ENCODE measurements around the gene MEX3D.

Gene MEX3D

GRCh38 chr19:1514295-1514661 lies 53.8 kb downstream of the MEX3D start:
- Histone ChIP-seq H3K27me3 (peaks cover 92% of the 10 kb centered on the region), H3K9me3 (no peaks in the 10 kb centered on the region), H3K27ac (no peak overlapping the region), H3K36me3 (no peaks in the 10 kb centered on the region), H3K4me1 (ENCODE audit: control insufficient read depth in 1 of 2, insufficient read depth in 1 of 2, low read depth in 1 of 2, low read length in 1 of 2) (peaks cover 2 to 7% of the 10 kb centered on the region in 2 experiments), H3K4me3 (ENCODE audit: low read depth in 1 of 2, low read length in 1 of 2) (no peak overlapping the region)
- no peak for TF ChIP-seq CTCF (IDR thresholded peaks at IDR 0.05)

- no peaks in the 10 kb centered on the region for H3K36me3 ChIP-seq
- H3K27ac ChIP-seq, result no peak overlapping the region
- H3K9me3 ChIP-seq, result no peaks in the 10 kb centered on the region
- peaks cover 2 to 7% of the 10 kb centered on the region in 2 experiments for H3K4me1 ChIP-seq (ENCODE audit: control insufficient read depth in 1 of 2, insufficient read depth in 1 of 2, low read depth in 1 of 2, low read length in 1 of 2)
- peaks cover 94% of the 10 kb centered on the region for H3K27me3 ChIP-seq
- no peak overlapping the region for H3K4me3 ChIP-seq (ENCODE audit: low read depth in 1 of 2, low read length in 1 of 2)
- peak; percentile 44 for TF ChIP-seq CTCF (IDR thresholded peaks at IDR 0.05)
These were observed 54.4 kb downstream of the MEX3D start for GRCh38 chr19:1513499-1514294.

GRCh38 chr19:1512671-1513498 lies 55.2 kb downstream of the MEX3D start, which contains the start of gene ADAMTSL5:
Gene ADAMTSL5 (minus strand): TSS chr19:1513019. CDS start chr19:1510943, 2,076 bp downstream.
- no peak for TF ChIP-seq CTCF (IDR thresholded peaks at IDR 0.05)
- H3K9me3 ChIP-seq, result no peaks in the 10 kb centered on the region
- no peaks in the 10 kb centered on the region for H3K36me3 ChIP-seq
- no peak within 1 kb of the TSS for H3K4me3 ChIP-seq (ENCODE audit: low read depth in 1 of 2, low read length in 1 of 2)
- no peak within 1 kb of the TSS for H3K27ac ChIP-seq
- peaks cover 97% of the 10 kb centered on the region for H3K27me3 ChIP-seq
- peaks cover 2 to 12% of the 10 kb centered on the region in 2 experiments for H3K4me1 ChIP-seq (ENCODE audit: control insufficient read depth in 1 of 2, insufficient read depth in 1 of 2, low read depth in 1 of 2, low read length in 1 of 2)

- Histone ChIP-seq H3K36me3 (no peaks in the 10 kb centered on the region), H3K9me3 (peaks cover 4% of the 10 kb centered on the region), H3K27me3 (peaks cover 100% of the 10 kb centered on the region), H3K4me3 (ENCODE audit: low read depth in 1 of 2, low read length in 1 of 2) (no peak overlapping the region), H3K27ac (no peak overlapping the region), H3K4me1 (ENCODE audit: control insufficient read depth in 1 of 2, insufficient read depth in 1 of 2, low read depth in 1 of 2, low read length in 1 of 2) (peaks cover 7 to 17% of the 10 kb centered on the region in 2 experiments)
- no peak for TF ChIP-seq CTCF (IDR thresholded peaks at IDR 0.05)
These were observed 56.5 kb downstream of the MEX3D start for GRCh38 chr19:1511318-1512317.

- Histone ChIP-seq H3K27me3 (peaks cover 98% of the 10 kb centered on the region), H3K36me3 (no peaks in the 10 kb centered on the region), H3K9me3 (peaks cover 4% of the 10 kb centered on the region), H3K4me1 (ENCODE audit: control insufficient read depth in 1 of 2, insufficient read depth in 1 of 2, low read depth in 1 of 2, low read length in 1 of 2) (peaks cover 7 to 17% of the 10 kb centered on the region in 2 experiments), H3K27ac (no peak overlapping the region), H3K4me3 (ENCODE audit: low read depth in 1 of 2, low read length in 1 of 2) (no peak overlapping the region)
- TF ChIP-seq CTCF (IDR thresholded peaks at IDR 0.05), result no peak
These were observed 57.3 kb downstream of the MEX3D start for GRCh38 chr19:1510807-1511206.
